GM18861 (cell line): Measurements from ENCODE around the gene RALGPS1.
A peak's percentile ranks its signal among the peaks of the same experiment; 100 is the strongest.

ENCODE experiments used
- ATAC-seq: cut with Tn5 transposase; IDR thresholded peaks from one replicate; pipeline ENCODE4 v1.9.1; 2021; ENCODE audit not compliant: unreplicated experiment

Gene RALGPS1

DNA sequence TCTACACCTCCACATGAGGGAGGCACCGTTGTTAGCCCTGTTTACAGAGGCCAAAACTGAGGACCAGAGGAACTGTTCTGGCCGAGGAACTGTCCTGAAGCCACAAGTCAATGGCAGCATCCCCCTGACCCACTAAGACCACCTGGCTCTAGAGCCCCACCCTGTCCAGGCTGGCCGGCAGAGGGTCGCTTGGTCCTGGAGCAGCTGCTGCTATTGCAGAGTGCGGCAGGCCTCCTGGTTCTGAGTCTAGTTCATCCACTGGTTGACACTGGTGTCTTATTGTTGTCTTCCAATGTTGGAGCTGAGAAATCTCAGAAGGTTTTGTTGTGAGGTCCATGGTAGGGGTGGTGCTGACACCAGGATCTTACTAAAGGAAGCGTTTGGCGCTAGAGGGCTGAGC is 234.4 kb downstream of the RALGPS1 start:
- no peak for ATAC-seq

DNA sequence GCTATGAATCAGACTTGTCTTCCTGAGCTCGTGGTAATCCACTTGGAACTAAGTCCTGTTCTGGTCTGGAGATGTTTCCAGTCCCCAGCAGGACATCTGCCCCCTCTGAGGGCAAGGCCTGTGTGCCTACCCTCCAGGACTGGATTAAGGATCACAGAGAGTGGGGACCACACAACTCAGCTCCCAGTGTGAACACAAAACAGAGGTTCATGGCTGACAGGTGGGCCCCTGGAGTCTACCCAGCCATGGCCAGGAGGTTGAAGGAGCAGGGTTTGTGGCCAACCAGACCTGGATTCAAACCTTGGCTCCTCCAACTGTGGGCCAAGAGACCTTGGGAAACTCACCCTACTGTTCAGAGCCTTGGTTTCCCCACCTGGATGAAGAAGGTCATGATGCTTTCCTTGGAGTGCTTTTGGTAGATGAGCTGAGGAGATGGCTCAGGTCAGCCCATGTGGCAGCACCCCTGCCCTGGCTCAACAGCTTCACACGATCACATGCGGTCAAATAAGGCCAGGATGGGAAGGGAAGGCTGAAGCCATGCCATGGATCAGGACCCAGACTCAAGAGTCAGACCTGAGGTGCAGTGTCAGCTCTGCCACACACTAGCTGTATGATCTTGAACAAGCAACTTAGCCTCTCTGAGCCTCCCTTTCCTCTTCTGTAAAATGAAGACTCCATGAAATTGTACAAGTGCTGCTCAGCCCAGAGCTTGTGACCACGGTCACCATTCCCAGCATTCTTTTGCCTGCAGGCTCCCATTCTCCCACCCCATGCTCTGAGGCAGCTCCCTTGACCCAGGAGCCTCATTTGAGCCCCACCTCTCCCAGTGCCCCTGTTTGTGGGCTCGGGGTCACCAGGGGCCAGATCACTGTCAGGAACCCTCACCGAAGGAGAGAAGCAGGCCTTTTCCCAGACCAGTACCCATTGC is 235.1 kb downstream of the RALGPS1 start:
- ATAC-seq, result no peak

DNA sequence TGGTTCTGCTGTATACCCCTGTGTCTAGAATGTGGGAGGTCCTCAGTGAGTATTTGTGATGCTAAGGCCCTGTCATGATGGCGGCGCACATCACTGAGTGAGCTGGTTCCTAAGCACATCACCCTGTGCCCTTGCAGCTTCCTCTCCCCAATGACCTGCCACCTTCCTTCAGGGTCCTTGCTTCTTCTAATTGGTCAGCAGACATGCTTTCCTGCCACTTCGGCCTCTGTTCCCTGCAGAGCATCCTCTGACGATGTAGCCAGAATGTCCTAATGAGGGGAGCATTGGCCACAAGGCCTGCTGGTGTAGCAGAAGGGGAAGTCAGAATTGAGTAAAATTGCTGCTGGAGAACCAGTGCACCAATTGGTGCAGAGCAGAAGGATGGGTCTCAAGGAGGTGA is 238.9 kb downstream of the RALGPS1 start:
- no peak for ATAC-seq

DNA sequence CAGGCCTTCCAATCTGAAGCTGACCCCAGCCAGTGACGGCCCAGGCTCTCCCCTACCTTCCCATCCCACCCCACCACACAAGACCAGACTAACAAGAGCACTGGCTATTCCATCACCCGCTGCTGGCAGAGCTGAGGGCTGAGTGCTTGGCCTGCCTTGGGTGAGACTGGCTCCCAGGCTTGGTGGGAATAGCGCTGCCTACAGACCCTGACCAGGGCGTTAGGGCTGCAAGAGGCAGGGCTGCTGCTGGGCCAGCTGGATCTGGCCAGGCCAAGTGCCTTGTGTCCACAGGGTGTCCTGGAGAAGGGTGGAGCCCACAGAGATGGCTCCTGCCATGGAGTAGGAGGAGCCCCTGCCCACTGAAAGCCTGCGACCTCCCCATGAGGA is 239.4 kb downstream of the RALGPS1 start:
- ATAC-seq, result no peak

DNA sequence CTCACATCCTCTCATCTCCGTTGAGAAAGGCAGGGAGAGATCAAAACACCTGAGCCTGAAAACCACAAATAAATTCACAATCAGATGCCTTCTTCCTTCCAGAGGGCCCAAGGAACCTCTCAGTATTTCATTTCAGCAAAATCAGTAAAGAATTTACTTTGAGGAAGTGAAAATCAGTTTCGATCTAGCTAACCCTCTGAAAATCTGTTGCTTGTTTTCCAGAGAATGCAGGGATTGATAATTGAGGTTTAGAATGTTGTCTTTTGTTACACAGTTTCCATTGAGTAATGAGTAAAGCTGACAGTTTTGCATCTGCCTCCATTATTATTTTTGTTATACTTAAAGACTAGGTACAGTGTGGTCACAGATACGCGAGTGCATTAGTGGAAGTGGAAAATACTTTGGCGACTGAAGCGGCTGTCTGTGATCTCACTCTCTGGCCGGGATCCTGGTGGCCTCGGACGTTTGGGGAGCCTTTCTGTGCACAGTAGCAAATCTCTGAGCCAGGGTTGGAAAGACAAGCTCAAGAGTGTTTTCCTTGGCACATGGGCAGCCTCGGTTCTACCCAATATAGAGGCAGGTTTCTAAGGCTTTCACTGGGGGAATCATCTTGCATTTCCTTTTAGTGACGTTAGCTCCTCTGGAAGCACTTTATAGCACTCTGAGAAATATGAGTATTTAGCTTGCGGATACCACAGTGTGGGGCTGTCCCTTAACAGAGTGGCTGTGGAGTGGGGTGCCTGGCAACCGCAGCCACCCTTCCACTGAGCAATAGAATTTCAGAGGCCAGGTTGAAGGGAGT is 240.0 kb downstream of the RALGPS1 start:
- no peak for ATAC-seq

DNA sequence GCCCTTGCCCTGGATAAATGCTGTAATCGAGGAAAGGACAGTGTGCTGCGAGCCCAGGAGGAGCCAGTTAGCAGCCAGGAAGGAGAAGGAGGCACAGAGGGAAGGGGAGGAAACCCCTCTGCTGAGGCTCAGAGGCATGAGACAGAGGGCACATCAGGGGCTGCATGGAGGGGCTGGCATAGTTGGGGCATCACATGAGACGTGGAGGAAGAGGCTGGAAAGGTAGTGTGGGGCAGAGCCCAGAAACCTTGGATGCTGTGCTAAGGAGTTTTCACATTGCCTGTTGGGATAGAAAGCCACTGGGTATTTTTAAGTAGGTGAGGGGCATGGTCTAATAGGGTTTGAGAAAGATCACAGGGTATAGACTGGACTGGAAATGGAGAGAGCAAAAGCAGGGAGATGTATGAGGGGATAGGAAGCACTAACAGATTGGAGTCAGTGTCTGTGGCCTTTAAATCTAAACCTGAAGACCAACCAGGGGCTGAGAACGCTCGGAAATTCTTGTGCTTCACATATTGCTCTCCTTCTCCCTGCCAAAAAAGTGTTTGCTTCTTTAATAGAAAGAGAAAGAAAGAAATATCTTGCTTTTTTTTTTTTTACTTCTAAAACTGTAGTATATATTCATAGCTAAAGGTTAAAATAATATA is 240.9 kb downstream of the RALGPS1 start:
- no peak for ATAC-seq

DNA sequence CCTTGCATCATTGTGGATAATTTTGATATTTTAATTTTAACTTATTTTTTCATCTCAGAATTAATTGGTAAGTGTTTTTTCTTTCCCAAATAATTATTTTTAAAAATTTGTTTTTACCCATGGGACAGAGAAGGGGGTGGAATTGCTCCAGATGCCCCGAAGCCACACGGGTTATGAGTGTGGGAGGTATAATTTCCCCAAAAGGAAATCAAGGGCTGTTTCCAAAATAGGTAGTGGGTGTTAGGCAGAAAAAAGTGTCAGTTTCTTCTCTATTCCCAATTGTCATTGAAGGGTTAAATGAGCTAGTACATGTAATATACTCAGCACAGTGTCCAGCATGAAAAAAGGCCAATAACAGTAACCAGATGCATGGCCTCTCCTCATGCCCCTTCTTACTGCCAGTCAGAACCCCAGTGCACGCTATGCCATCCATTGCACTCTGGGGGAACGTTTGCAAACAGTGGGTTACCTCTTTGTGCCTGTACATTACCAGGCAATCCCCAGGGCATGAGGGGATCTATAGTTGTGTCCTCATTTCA is 244.3 kb downstream of the RALGPS1 start:
- no peak for ATAC-seq

DNA sequence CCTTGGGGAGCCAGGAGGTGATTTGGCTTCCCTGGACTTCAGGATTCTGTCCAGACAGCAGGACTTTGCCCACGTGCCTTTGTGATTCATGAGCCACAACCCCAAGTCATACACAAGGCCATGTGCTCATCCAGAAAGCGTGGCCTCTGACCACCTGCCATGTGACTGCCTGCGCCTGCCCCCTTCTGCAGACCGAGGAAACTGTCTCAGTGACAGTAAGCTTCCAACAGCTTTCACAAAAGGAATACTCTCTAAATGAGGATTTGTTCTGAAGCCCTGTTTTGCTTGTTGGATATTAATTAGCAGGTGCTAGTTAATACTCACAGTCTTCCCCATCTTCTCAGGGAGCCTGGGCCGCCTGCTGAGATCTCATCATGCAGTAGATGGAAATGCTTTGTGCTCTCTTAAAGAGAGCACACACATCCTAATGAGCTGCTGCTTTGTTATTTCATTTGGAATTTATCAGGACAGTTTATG is 244.8 kb downstream of the RALGPS1 start:
- ATAC-seq, result no peak

DNA sequence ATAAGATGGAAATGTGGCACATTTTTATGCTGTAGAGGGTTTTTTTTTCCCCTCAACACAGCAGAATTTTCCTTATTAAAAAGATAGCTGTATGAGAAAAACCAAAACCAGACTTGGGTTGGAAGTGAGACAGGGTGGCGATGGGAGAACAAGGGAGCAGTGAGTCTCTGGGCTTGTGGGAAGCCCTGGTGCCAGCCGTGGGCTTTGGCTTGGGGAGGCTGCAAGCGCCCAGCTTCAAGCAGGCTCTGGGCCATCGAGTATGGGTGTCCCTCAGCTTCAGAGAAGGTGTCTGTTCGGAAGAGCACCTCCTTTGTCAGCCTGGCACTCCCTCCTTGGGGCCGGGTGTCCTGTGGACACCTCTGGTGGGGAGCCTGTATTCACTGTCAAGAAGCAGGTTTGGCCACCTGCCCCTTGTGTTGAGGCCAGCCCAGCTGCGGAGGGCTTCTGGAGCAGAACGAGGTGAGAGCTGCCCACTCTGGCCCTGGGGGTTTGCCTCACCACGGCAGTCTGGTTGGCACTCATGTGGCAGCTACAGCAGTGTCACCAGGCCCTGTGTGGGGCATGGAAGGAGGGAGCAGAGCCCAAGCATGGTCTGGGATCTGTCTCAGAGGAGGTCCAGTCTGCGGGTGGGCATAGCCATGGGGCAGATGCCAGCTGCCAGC is 245.5 kb downstream of the RALGPS1 start:
- no peak for ATAC-seq

DNA sequence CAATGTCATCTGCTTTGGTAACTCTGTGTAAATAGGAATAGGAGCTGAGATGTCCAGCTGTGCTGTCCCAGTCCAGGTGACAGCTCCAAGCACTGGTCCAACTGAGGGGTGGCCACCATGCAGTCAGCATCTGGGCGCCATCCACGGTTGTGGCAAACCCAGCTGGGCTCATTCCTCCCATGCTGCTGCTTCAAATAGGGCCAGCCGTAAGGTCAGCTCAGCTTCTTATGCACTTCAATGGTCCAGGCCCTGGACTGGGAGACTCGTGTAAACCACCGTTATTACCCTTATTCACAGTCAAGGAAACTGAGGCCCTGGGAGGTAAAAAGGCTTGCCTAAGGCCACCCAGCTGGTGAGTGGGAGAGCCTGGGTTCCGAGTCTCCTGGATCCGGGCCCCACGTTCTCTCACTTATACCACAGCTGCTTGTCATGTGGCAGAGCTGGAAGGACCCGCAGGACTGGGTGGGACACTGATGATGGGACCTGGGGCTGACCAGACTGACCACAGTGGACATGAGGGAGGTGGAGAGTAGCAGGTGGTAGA is 246.6 kb downstream of the RALGPS1 start:
- ATAC-seq, result no peak

DNA sequence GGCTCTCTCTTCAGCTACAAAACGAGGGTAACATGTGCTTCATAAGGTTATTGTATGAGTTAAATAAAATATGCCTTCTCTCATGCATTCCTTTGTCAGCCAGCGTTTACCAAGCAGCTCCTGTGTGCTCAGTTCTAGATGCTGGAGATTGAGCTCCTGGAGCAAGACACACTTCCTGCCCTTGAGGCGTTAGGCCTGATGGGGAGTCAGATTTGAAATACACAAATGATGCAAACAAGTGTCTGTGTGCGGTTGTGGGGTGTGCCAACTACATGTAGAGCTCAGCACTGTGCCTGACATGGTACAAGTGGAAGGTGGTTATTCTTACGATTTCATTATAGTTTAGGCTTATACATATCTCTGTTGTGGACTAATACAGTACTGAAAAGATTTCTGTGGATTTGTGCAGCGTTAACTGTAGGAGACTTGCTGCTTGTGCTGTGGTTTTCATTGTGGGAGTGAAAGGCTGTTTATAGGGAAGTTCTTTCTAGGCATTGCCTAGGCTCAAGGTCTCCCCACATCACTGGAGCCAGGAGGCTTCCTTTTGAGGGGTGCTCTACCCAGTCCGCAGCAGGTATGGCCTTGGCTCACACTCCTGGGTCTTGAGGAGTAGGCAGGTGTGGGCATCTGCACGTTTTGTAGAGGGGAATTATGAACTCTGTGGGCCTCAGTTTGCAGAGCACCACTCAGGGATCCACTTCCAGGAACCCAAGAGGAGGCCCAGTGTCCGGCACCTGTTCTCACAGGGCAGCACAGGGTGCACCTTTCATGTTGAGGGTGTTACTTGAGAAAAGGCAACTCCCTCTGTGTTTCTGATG is 247.7 kb downstream of the RALGPS1 start:
- no peak for ATAC-seq

DNA sequence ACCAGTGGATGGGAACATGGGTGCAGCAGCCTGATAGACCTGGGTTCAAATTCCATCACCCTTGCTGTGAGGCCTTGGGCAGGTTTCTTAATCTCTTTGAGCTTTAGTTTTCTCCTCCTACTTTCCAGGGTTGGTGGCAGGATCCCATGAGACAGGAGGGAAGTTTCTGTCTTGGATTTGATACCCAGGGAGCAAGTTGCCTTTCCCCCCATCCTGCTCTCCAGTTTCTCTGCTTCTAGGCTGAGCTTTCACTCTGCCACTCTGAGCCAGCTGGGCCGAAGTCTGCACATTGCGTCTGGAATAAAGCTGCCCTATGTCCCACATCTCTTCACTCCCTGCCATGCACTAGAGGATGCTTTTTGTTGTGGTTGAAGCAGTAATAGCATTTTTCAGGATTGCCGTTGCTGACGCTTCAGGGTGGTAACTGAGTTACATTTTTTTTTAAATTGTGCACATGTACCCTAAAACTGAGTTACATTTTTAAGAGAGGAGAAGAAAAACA is 248.3 kb downstream of the RALGPS1 start:
- no peak for ATAC-seq

DNA sequence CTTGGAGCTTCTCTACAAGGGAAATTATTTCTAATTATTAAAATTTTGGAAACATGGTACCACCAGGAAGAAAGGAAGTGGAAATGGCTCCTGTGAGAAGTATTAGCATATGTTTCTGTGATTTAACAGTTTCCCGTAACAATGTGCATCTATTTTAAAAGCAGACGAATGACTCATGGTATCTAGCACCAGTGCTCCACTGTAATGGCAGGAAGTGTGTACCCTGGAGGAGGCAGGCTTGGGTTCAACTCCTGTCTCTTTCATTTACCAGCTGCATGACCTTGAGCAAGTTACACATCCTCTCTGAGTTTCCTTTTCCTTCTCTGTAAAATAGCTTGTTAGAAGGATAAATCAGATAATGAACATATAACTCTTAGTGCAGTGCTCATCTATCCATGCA is 248.8 kb downstream of the RALGPS1 start:
- ATAC-seq, result no peak

DNA sequence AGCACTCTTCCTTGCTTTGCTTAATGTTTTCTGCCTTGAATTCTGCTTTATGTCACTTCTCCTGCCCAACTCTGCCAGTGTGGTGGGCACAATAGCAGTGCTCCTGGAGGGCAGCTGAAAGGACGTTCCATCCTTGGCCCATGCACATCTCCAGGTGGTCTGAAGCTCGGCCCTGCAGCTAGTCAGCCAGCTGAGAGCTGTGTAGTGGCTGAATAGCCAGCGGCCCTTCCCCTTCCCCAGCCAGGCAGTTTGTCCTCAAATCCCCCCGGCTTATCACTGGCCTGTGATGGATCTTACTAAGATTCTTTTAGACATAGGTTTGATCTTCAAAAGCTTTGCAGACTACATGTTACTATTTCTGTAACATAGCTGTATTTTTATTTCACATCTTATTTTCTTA is 250.5 kb downstream of the RALGPS1 start:
- no peak for ATAC-seq

DNA sequence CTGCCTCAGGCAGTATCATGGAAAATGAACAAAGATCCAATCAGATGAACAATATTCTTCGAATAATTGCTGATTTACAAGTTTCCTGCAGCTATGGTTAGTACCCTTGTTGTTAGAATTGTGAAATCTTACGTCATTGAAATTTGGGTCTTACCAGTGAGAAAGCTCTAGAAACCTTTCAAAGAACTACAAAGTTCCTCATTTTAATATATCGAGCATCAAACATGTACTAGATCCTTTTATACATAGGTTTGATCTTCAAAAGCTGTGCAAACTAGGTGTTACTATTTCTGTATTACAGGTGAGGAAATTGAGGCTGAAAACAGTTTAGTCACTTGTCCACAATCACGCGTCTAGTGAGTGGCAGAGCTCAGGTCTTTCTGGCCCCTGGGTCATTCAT is 251.5 kb downstream of the RALGPS1 start:
- no peak for ATAC-seq

DNA sequence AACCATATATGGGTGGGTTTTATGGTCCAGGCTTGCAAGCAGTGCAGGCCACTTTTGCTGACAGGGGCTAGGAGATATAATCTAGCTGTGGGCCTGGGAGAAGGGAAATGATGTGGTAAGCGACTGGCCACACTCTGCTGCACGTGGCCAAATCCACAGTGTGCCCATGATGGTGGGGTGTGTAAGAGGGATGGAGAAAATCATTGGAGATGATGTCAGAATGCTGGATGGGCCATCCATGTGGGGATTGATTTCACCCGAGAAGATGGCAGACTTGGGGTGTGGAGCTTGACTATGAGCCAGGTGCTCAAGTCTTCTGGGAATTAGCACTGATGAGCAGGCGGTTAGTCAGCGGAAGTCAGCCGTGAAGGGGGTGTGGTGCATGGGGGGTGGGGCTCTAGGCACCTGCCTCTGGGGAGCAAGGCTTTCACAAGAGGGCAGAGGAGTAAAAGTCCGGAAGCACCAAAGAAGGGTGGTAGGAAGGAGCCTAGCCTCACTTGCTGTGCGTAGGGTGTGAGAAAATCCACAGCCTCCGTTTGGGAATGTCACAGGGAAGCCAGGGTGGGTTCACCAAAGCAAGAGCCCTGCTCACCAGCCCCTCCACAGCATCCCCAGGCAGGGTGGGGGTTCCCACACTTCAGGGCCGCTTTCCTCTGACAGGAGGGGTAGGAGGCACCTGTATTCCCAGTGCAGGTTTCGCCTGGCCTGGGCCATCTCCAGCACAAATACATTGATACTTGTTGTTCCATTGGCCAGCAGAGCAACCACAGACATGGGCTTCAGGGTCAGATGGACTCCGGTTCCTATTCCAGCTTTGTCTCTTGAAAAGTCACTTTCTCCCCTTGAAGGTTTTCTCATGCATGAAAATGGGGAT is 252.3 kb downstream of the RALGPS1 start:
- ATAC-seq, result peak; percentile 69

DNA sequence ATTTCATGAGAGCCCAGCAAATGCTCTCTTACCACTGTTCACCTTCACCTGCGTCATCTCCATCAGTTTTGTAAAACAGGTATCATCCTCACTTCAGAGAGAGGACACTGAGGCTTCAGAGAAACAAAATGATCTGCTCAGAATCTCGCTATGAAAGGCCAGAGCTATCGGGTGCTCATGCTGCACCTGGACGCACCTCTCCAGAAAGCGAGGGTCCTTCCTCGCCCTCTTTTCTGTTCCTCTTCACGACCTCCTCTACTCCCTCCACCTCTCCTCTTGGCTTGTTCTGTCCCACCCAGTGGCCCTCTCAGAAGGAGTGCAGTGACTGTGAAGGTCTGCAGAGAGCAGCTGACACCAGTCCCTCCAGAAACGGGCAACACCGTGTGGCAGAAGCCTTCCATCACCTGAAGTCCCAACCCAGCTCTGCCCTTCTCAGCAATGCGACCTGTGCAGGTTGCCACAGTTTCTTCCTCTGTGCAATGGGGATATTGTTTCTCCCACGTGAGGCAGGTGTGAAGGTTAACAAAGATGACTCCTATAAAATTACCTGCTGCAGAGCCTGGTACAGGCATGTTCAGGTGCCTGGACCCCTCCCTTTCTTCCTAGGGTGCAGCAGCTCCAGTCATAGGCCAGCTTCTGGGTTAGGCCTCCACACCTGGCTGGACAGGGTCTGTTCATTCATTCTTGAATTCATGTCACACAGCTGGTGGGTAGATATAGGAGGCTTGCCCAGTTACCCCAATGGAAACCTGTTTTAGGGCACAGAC is 253.2 kb downstream of the RALGPS1 start:
- ATAC-seq, result no peak
